ENCODE measurements around the gene FLOT1. TPM values are rescaled to one million over a fixed set of nuclear protein-coding genes. Genes with fewer than 3 reads are reported as not detected.

FLOT1 gene
- total RNA-seq, 1 donor from 2014 or later = 151 TPM

GRCh38 chr6:30679765-30680535, 62.5 kb downstream of the FLOT1 start:
- Histone ChIP-seq H3K4me3 (peak overlapping the region; percentile 81), H3K36me3 (peaks cover 51% of the 10 kb centered on the region), H3K4me1 (peaks cover 41% of the 10 kb centered on the region), H3K27me3 (ENCODE audit: low read depth) (no peaks in the 10 kb centered on the region), H3K27ac (peak overlapping the region; percentile 19), H3K9me3 (no peaks in the 10 kb centered on the region)
- DNase-seq (no peak), ATAC-seq (no peak)
- no peak for TF ChIP-seq CTCF (IDR thresholded peaks at IDR 0.05)
- intact Hi-C loops (cut with DNase I) = loop anchor here (5.0 kb wide), 1 partner anchor 42 kb away; the partner anchor contains the start of gene TUBB

- ATAC-seq (peak; percentile 87), DNase-seq (peak; percentile 91)
- Histone ChIP-seq H3K4me3 (peak overlapping the region; percentile 81), H3K27me3 (ENCODE audit: low read depth) (no peaks in the 10 kb centered on the region), H3K36me3 (peaks cover 51% of the 10 kb centered on the region), H3K27ac (peak overlapping the region; percentile 19), H3K9me3 (no peaks in the 10 kb centered on the region), H3K4me1 (peaks cover 40% of the 10 kb centered on the region)
- intact Hi-C loops (cut with DNase I) = loop anchor here (5.0 kb wide), 1 partner anchor 43 kb away; the partner anchor contains the start of gene TUBB
- TF ChIP-seq CTCF (IDR thresholded peaks at IDR 0.05) = peak; percentile 97
These were observed 63.3 kb downstream of the FLOT1 start for GRCh38 chr6:30678964-30679726.

Other genes starting within 250 kb of the FLOT1 start
- gene GNL1, start 186.2 kb downstream of the FLOT1 start, total RNA-seq = 54.9 TPM
- gene PRR3, start 185.4 kb downstream of the FLOT1 start, total RNA-seq = 7.5 TPM
- 40.0 TPM for gene ABCF1, start 171.2 kb downstream of the FLOT1 start, total RNA-seq
- gene PPP1R10, start 125.4 kb downstream of the FLOT1 start, total RNA-seq = 68.8 TPM
- gene MRPS18B, start 124.8 kb downstream of the FLOT1 start, total RNA-seq = 55.0 TPM
- gene ATAT1, start 115.8 kb downstream of the FLOT1 start, total RNA-seq = 8.9 TPM
- gene C6orf136, start 95.6 kb downstream of the FLOT1 start, total RNA-seq = 19.9 TPM
- 28.4 TPM for gene DHX16, start 69.7 kb downstream of the FLOT1 start, total RNA-seq
- gene PPP1R18, start 56.0 kb downstream of the FLOT1 start, total RNA-seq = 78.5 TPM
- 10.0 TPM for gene NRM, start 51.7 kb downstream of the FLOT1 start, total RNA-seq
- gene MDC1, start 25.4 kb downstream of the FLOT1 start, total RNA-seq = 24.5 TPM
- gene TUBB, start 22.3 kb downstream of the FLOT1 start, total RNA-seq = 292 TPM
- 18.0 TPM for gene IER3, start 1.9 kb upstream of the FLOT1 start, total RNA-seq
- 80.9 TPM for gene DDR1, start 141.8 kb upstream of the FLOT1 start, total RNA-seq
- gene GTF2H4, start 165.5 kb upstream of the FLOT1 start, total RNA-seq = 37.1 TPM
- gene VARS2, start 171.6 kb upstream of the FLOT1 start, total RNA-seq = 33.0 TPM
- 351 TPM for gene SFTA2, start 189.5 kb upstream of the FLOT1 start, total RNA-seq
- gene MUCL3, start 198.3 kb upstream of the FLOT1 start, total RNA-seq = 5.3 TPM
- 3.8 TPM for gene MUC21, start 241.0 kb upstream of the FLOT1 start, total RNA-seq